ENCODE data around the gene CCND1.
"Not testable (repeated sequence)": the region's sequence is repeated elsewhere in the genome, so short reads cannot be mapped to it uniquely, and the experiment has no call there.

CCND1 gene

GRCh38 chr11:69618237-69618636, 22.7 kb upstream of the CCND1 start:
- DNase-seq, result no peak

- no peak for DNase-seq
Observed at GRCh38 chr11:69620683-69621290, 20.2 kb upstream of the CCND1 start.

GRCh38 chr11:69622097-69622681, 18.8 kb upstream of the CCND1 start:
- not testable (repeated sequence) for DNase-seq

- no peak for DNase-seq
Observed at GRCh38 chr11:69624293-69624692, 16.7 kb upstream of the CCND1 start.

- no peak for DNase-seq
Observed at GRCh38 chr11:69625476-69625875, 15.5 kb upstream of the CCND1 start.

- DNase-seq, result no peak
Observed at GRCh38 chr11:69627551-69627950, 13.4 kb upstream of the CCND1 start.

- DNase-seq, result no peak
Observed at GRCh38 chr11:69630017-69630416, 10.9 kb upstream of the CCND1 start.

- DNase-seq, result no peak
Observed at GRCh38 chr11:69630424-69630823, 10.5 kb upstream of the CCND1 start.

GRCh38 chr11:69632900-69633299, 8.1 kb upstream of the CCND1 start:
- DNase-seq, result no peak

GRCh38 chr11:69634069-69634468, 6.9 kb upstream of the CCND1 start:
- no peak for DNase-seq

GRCh38 chr11:69634590-69634989, 6.4 kb upstream of the CCND1 start:
- DNase-seq, result no peak

GRCh38 chr11:69635195-69635594, 5.8 kb upstream of the CCND1 start:
- DNase-seq, result no peak

- no peak for DNase-seq
Observed at GRCh38 chr11:69635804-69636511, 5.0 kb upstream of the CCND1 start.

GRCh38 chr11:69636512-69637197, 4.3 kb upstream of the CCND1 start:
- DNase-seq, result peak; percentile 92

GRCh38 chr11:69637198-69637940, 3.6 kb upstream of the CCND1 start:
- no peak for DNase-seq

GRCh38 chr11:69637941-69638871, 2.8 kb upstream of the CCND1 start:
- DNase-seq, result peak; percentile 16

GRCh38 chr11:69638941-69639681, 1.8 kb upstream of the CCND1 start:
- peak; percentile 96 for DNase-seq

GRCh38 chr11:69639831-69640230, 1.1 kb upstream of the CCND1 start:
- DNase-seq, result no peak

GRCh38 chr11:69640260-69640994, 529 bp upstream of the CCND1 start:
- peak; percentile 21 for DNase-seq

Measured in NCI-H226 (cell line).